Measurements from ENCODE around the gene NRG2. TPM values are rescaled to one million over a fixed set of nuclear protein-coding genes. Genes with fewer than 3 reads are reported as not detected.

NRG2 gene
- total RNA-seq, 1 donor from 2014 or later: 0.81 TPM

DNA sequence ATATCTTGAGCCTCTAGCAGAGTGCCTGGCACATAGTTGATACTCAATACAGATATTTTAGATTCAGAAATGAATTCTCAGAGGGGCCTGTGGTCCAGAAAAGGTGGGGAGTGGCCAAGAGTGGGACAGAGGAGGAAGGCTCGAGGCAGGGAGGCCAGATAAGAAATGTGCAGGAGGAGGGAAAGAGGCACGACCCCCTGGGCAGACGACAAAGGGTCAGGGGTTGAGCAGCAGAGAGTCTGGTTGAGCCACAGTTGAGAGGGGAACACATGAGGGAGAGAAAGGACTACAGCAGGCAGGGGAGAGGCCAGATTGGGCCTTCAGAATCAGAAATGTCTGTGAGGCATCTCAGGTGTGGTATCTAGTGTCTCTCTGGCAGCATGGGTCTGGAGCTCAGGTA lies 158.4 kb downstream of the NRG2 start:
- Mint-ChIP-seq H3K4me3 (ENCODE audit: unreplicated experiment) (no peak overlapping the region), H3K4me1 (ENCODE audit: low read depth, unreplicated experiment) (peaks cover 4% of the 10 kb centered on the region), H3K27ac (ENCODE audit: unreplicated experiment) (no peak overlapping the region), H3K9me3 (ENCODE audit: unreplicated experiment) (peaks cover 3% of the 10 kb centered on the region), H3K27me3 (ENCODE audit: unreplicated experiment) (peaks cover 12% of the 10 kb centered on the region), H3K36me3 (ENCODE audit: unreplicated experiment) (no peaks in the 10 kb centered on the region)
- no peak for DNase-seq
- TF ChIP-seq, protein P1, sequence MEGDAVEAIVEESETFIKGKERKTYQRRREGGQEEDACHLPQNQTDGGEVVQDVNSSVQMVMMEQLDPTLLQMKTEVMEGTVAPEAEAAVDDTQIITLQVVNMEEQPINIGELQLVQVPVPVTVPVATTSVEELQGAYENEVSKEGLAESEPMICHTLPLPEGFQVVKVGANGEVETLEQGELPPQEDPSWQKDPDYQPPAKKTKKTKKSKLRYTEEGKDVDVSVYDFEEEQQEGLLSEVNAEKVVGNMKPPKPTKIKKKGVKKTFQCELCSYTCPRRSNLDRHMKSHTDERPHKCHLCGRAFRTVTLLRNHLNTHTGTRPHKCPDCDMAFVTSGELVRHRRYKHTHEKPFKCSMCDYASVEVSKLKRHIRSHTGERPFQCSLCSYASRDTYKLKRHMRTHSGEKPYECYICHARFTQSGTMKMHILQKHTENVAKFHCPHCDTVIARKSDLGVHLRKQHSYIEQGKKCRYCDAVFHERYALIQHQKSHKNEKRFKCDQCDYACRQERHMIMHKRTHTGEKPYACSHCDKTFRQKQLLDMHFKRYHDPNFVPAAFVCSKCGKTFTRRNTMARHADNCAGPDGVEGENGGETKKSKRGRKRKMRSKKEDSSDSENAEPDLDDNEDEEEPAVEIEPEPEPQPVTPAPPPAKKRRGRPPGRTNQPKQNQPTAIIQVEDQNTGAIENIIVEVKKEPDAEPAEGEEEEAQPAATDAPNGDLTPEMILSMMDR (IDR thresholded peaks at IDR 0.05; ENCODE audit: partially characterized antibody, unreplicated experiment): no peak

DNA sequence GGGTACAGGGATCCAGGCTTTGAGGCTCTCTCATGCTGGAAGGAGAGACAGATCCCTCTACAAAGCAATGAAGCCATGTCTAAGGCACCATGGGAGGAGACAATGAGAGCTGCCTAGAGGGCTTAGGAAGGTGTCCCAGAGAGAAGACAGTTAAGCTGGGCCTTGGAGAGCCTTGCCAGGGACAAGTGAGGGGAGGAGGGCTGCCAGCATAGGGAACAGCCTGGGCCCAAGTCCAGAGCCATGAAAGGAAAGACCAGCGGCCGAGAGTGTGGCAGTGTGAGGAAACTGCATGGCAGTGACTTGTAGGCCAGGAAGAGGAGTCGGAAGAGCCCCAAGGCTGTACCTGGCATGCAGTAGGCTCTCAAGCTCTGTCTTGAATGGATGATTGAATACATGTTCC lies 159.0 kb downstream of the NRG2 start:
- Mint-ChIP-seq H3K4me1 (ENCODE audit: low read depth, unreplicated experiment) (peaks cover 4% of the 10 kb centered on the region), H3K4me3 (ENCODE audit: unreplicated experiment) (no peak overlapping the region), H3K27ac (ENCODE audit: unreplicated experiment) (no peak overlapping the region), H3K9me3 (ENCODE audit: unreplicated experiment) (peaks cover 6% of the 10 kb centered on the region), H3K36me3 (ENCODE audit: unreplicated experiment) (no peaks in the 10 kb centered on the region), H3K27me3 (ENCODE audit: unreplicated experiment) (peaks cover 12% of the 10 kb centered on the region)
- TF ChIP-seq, protein P1 (IDR thresholded peaks at IDR 0.05; ENCODE audit: partially characterized antibody, unreplicated experiment): no peak
- DNase-seq: no peak

DNA sequence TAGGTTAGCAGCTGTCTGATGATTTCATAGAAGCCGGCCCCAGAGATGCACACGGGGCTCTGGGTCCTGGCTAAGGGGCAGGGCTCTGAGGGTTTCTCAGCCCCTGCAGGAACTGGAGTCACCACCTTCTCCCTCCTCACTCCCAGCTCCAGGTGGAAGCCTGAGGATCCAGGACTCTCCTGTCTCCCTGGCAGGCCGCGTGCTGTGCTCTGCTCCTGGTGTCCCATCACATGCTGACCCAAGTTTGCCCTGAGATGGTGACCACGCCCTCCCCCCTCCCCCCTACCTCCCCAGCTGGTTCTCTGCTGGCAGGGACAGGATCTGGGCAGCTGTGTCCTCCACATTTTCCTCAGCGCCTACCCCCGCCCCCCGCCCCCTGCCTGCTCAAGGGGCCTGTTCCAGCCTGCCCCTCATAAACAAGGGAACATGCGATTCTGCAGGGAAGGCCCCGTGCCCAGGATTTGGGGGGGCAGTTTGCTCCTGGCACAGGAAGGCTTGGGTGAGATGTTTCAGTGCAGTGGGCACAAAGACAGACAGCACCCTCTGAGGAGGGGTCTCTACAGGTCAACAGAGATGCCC lies 160.0 kb downstream of the NRG2 start:
- TF ChIP-seq, protein P1 (IDR thresholded peaks at IDR 0.05; ENCODE audit: partially characterized antibody, unreplicated experiment): no peak
- Mint-ChIP-seq H3K27me3 (ENCODE audit: unreplicated experiment) (peaks cover 12% of the 10 kb centered on the region), H3K4me1 (ENCODE audit: low read depth, unreplicated experiment) (peaks cover 4% of the 10 kb centered on the region), H3K27ac (ENCODE audit: unreplicated experiment) (no peak overlapping the region), H3K9me3 (ENCODE audit: unreplicated experiment) (peaks cover 8% of the 10 kb centered on the region), H3K4me3 (ENCODE audit: unreplicated experiment) (no peak overlapping the region), H3K36me3 (ENCODE audit: unreplicated experiment) (no peaks in the 10 kb centered on the region)
- no peak for DNase-seq

DNA sequence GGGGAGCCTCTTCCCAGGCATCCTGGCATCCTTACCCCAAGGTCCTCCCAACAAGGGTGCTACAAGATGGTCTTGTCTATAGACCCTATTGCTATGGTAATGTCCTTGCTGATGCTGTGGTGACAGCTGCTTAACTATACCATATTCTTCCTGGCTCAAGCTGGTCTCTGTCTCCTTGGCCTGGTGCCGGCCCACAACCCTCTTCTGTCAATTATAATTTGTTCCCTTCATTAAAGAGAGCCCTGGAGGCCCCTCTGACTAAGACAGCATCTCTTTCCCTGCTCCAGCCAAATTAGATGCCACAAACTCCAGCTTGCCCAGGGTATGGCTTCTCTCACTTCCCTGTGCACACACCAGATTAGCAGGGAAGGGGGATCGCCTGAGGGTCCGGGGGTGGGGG lies 160.8 kb downstream of the NRG2 start:
- Mint-ChIP-seq H3K4me1 (ENCODE audit: low read depth, unreplicated experiment) (peaks cover 4% of the 10 kb centered on the region), H3K27me3 (ENCODE audit: unreplicated experiment) (peaks cover 12% of the 10 kb centered on the region), H3K27ac (ENCODE audit: unreplicated experiment) (no peak overlapping the region), H3K36me3 (ENCODE audit: unreplicated experiment) (no peaks in the 10 kb centered on the region), H3K4me3 (ENCODE audit: unreplicated experiment) (no peak overlapping the region), H3K9me3 (ENCODE audit: unreplicated experiment) (peaks cover 8% of the 10 kb centered on the region)
- DNase-seq: no peak
- TF ChIP-seq, protein P1 (IDR thresholded peaks at IDR 0.05; ENCODE audit: partially characterized antibody, unreplicated experiment): no peak

DNA sequence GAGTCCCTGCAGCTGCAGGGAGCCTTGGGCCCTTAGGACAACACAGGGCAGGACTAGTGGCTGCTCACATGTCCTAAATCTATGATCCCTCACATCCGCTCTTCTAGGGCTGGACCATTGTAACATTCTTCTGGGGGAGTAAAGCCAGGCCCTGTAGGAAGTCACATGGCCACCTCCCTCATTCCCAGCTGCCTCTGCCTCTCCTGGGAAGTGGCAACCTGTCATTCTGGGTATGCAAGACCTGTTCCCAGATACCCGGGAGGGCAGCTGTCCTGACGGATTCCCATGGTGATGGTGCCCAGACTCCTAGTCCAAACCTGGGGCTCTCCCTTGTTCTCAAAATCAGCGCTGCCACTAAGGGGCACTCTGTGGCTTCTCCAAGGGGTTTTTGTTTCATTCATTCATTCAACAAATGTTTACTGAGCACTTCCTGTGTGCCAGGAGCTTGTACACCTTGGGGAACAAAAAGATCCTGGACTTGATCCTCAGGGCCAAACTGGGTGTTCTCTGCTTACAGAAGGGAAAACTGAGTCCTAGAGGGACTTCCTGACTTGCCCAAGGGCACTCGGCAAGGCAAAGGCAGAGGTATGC lies 161.9 kb downstream of the NRG2 start:
- DNase-seq: no peak
- Mint-ChIP-seq H3K4me3 (ENCODE audit: unreplicated experiment) (no peak overlapping the region), H3K27ac (ENCODE audit: unreplicated experiment) (no peak overlapping the region)

More for the DNA sequence above, 161.9 kb downstream of the NRG2 start:
- peaks cover 8% of the 10 kb centered on the region for H3K9me3 Mint-ChIP-seq (ENCODE audit: unreplicated experiment)
- H3K27me3 Mint-ChIP-seq (ENCODE audit: unreplicated experiment): peaks cover 12% of the 10 kb centered on the region
- H3K36me3 Mint-ChIP-seq (ENCODE audit: unreplicated experiment): peaks cover under 1% of the 10 kb centered on the region
- TF ChIP-seq, protein P1 (IDR thresholded peaks at IDR 0.05; ENCODE audit: partially characterized antibody, unreplicated experiment): no peak
- peaks cover 4% of the 10 kb centered on the region for H3K4me1 Mint-ChIP-seq (ENCODE audit: low read depth, unreplicated experiment)
